RPMI7951 (cell line): Measurements from ENCODE around the gene NAA10. TPM values are rescaled to one million over a fixed set of nuclear protein-coding genes. Genes with fewer than 3 reads are reported as not detected.

ENCODE experiments used
- DNase-seq: peaks from one replicate; pipeline ENCODE4 v3.0.0-alpha.2; 2012; ENCODE audit warnings: low read depth
- total RNA-seq: library from RNA; depleted of rRNA; stranded (reverse); fragments of >200 nt; shearing (Covaris generic); gene quantifications from 2 replicates; pipeline ENCODE4 v1.2.3, GENCODE V29; 2014

The NAA10 gene
- total RNA-seq, 1 experiment from 2014 or later, result 96.4 TPM

- no peak for DNase-seq
Observed at GRCh38 chrX:153909024-153909979, 25.5 kb downstream of the NAA10 start.

DNA sequence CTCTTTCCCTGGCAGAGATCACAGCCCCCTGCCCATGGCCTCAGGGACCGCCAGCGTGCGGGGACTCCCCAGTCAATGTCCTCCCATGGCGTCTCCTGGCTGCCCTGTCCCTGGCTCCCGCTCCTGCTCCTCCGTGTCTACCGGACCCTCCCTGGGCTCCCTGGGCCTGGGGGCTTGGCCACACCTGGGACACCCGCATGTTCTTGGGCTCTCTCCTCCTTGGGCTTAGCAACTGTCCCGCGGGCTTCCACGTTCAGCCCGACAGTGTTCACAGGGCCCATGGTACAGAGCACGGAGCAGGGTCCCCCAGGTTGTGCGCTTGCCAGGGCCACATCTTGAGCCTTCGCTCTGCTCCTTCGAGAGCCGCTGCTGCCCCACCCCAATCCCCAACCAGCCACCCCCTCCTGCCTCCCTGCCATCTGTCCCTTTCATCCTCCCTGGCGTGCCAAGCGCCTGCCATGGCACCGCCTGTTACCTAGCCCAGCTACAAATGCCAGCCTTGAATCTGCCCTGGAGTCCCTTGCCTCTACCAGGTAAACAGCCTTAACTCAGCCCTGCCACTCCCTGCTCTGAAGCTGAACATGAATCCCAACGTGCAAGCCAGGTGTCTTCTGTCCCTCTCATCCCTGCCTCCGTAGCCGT is 26.5 kb downstream of the NAA10 start:
- no peak for DNase-seq

- no peak for DNase-seq
Observed at GRCh38 chrX:153907456-153907855, 27.4 kb downstream of the NAA10 start.

DNA sequence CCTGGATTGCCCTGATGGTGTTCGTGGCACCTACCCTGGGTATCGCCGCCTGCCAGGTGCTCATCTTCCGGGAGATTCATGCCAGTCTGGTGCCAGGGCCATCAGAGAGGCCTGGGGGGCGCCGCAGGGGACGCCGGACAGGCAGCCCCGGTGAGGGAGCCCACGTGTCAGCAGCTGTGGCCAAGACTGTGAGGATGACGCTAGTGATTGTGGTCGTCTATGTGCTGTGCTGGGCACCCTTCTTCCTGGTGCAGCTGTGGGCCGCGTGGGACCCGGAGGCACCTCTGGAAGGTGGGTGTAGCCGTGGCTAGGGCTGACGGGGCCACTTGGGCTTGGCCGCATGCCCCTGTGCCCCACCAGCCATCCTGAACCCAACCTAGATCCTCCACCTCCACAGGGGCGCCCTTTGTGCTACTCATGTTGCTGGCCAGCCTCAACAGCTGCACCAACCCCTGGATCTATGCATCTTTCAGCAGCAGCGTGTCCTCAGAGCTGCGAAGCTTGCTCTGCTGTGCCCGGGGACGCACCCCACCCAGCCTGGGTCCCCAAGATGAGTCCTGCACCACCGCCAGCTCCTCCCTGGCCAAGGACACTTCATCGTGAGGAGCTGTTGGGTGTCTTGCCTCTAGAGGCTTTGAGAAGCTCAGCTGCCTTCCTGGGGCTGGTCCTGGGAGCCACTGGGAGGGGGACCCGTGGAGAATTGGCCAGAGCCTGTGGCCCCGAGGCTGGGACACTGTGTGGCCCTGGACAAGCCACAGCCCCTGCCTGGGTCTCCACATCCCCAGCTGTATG is 28.5 kb downstream of the NAA10 start:
- no peak for DNase-seq

DNA sequence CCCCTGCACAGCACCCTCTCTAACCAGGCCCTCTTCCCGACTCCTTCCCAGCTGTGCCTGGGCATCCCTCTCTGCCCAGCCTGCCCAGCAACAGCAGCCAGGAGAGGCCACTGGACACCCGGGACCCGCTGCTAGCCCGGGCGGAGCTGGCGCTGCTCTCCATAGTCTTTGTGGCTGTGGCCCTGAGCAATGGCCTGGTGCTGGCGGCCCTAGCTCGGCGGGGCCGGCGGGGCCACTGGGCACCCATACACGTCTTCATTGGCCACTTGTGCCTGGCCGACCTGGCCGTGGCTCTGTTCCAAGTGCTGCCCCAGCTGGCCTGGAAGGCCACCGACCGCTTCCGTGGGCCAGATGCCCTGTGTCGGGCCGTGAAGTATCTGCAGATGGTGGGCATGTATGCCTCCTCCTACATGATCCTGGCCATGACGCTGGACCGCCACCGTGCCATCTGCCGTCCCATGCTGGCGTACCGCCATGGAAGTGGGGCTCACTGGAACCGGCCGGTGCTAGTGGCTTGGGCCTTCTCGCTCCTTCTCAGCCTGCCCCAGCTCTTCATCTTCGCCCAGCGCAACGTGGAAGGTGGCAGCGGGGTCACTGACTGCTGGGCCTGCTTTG is 29.2 kb downstream of the NAA10 start:
- DNase-seq, result no peak

- DNase-seq, result no peak
Observed at GRCh38 chrX:153903991-153904957, 30.6 kb downstream of the NAA10 start, which contains the start of gene AVPR2. Gene AVPR2, plus strand, starts transcription at chrX:153904673. Its CDS starts 473 bp downstream, at chrX:153905146.

- no peak for DNase-seq
Observed at GRCh38 chrX:153903238-153903980, 31.4 kb downstream of the NAA10 start.

DNA sequence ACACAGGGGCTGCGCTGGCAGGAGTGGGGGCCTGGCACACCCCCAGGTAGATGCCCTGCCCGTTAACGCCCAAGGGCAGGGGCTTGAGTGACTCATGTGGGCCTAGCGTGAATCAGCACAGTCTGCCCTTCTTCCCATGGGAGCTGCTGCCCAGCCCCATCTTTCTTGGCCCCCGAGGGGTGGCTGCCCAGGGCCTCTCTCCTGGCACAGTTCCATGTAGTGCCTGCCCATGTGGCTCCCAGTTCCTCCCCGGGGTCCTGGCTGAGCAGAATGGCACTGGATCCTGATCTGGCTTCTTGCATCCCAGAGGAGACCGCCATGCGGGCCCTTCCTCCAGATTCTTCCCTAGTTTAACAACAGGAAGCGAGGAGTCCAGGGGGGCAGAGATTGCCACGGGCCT is 32.5 kb downstream of the NAA10 start:
- DNase-seq, result peak; percentile 73

DNA sequence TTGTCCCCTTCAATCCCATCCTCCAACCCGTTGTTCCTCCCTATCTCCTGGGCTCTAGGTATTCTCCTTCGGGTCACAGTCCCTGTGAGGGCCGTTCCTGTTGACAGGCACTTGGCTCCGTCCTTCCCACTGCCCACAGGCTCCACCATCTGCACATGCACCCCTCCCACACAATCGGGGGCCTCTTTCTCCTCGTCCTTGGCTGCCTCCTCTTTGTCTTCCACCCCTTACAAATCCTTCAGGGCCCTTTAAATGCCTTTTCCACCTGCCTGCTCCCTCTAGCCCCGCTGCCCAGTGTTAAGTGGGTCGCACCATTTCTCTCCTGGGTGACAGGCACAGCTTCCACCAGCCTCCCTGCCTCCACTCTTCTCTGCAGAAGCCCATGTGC is 33.1 kb downstream of the NAA10 start:
- DNase-seq, result no peak

DNA sequence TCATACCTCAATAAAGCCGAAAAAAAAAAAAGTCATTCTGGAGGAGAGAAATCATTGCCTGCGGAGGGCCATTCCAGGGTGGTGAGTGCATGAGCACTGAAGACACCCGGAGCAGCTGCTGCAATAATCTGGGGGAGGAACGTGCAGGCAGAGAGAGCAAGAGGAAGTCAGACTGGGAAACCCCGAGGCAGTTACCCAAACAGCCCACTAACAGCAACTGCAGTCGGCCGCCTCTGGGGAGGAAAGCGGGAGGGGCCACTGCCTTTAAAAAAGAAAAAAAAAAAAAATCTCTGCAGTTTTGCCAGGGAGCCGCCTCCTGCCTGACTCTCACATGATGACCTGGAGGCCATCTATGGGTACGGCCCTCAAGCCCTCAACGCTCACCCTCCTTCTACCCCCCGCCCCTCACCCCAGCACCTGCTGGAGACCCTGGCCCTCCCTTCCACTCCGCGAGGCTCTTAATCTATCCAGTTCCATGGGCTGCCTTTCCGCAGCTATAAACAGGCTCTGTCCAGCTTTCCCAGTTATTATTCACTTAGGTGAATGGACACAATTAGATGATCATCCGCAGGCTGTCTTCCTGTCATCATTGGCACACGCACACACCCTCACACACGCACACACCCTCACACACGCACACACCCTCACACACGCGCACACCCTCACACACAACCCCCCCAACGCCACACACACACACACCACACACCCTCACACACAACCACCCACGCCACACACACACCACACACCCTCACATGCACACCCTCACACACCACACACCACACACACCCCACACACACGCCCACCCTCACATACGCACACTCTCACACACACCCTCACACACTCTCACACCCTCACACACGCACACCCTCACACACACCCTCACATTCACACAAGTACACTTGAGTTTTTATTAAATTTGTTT is 33.7 kb downstream of the NAA10 start:
- peak; percentile 93 for DNase-seq

GRCh38 chrX:153897899-153898298 is 36.9 kb downstream of the NAA10 start:
- no peak for DNase-seq

GRCh38 chrX:153889123-153889522 is 45.7 kb downstream of the NAA10 start:
- no peak for DNase-seq

GRCh38 chrX:153888344-153888743 is 46.5 kb downstream of the NAA10 start:
- DNase-seq, result no peak

DNA sequence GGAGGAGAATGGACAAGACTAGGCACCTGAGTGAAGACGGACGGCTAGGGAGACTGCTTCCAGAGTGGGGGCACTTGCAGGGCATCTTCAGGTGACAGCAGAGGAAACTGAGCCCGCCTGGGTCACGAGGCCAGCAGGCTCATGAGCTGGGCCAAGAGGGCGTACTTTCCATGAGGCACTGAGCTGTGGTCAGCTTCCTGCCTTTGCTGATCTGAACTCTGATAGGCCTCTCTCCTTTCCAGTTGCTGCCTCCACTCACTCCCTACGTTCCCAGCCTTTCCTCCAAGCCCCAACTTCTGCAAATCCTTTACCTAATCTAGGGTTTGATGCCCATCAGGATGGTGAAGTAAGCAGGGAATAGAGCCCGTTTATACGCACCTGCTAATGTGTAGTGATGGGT is 47.5 kb downstream of the NAA10 start:
- no peak for DNase-seq

GRCh38 chrX:153886915-153887314 is 47.9 kb downstream of the NAA10 start:
- DNase-seq, result peak; percentile 43

- DNase-seq, result no peak
Observed at GRCh38 chrX:153885968-153886903, 48.6 kb downstream of the NAA10 start, which contains the start of gene L1CAM. Gene L1CAM, minus strand, starts transcription at chrX:153886173. Its CDS starts 10,337 bp downstream, at chrX:153875836.

DNA sequence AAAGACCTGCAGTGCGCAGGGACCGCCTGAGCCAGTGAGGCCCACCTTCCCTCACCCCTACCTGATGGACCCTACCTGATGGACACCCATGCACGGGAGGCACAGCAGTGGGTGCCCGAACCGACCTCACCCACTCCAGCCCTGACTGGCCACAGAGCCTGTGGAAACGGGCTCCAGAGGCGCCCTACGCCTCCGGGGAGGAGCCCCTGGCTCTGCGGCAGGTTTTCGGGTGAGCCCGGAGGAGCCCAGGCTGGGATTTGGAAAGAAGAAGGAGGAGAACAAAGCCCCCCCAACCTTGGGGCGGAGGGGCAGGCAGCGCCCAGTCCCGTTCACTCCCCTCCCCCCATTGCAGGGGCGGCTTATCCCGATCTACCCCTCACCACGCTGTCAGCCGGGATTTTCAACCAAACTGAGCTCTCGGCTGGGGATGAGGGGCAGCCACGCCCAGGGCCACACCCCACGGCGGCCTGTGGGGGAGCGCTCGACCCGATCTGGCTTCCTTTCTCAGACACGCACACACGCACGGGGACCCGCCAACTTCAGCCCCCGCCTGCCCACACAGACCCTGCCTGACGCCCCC is 49.5 kb downstream of the NAA10 start:
- peak; percentile 36 for DNase-seq
